ENCODE results near the gene EIF4G3. TPM values are rescaled to one million over a fixed set of nuclear protein-coding genes. Genes with fewer than 3 reads are reported as not detected.

EIF4G3 gene
- total and polyA plus RNA-seq, 9 of the 15 experiments (the other 6 are each of a cell fraction or from before 2014, with no cell fraction given): 6.7 to 40.5 (median 32.1) TPM

- in situ Hi-C loops (cut with MboI): no loop called here
- CTCF ChIA-PET (ENCODE audit: low intra/inter-chr PET ratio): no interaction called here
- intact Hi-C loops (cut with micrococcal nuclease): no loop called here
Observed at GRCh38 chr1:20873311-20873710, 303.4 kb downstream of the EIF4G3 start.

GRCh38 chr1:20871419-20871818 is 305.3 kb downstream of the EIF4G3 start:
- 77% methylated on average over 1 of the region's 1 CpG for WGBS (ENCODE audit: insufficient coverage, low coverage, missing lambda C conversion rate)

More at GRCh38 chr1:20873311-20873710, 303.4 kb downstream of the EIF4G3 start:
- Histone ChIP-seq H4K20me1 (replicated peaks; ENCODE audit: control insufficient read depth, insufficient read depth, low read length) (no peaks in the 10 kb centered on the region), H2AFZ (ENCODE audit: low read depth, low read length) (no peak overlapping the region), H3K4me1 (replicated peaks in 1 of 2; ENCODE audit: control insufficient read depth in 2 of 2, insufficient read depth in 2 of 2, low read length in 2 of 2) (no peaks in the 10 kb centered on the region), H3K27ac (ENCODE audit: extremely low read depth, low read depth, low read length) (no peak overlapping the region), H3K36me3 (ENCODE audit: control insufficient read depth, insufficient read depth, low read length) (0 out of 3 replicates have a peak, but pooled peaks cover 6% of the 10 kb centered on the region), H3K4me3 (no peak overlapping the region), H3K27me3 (ENCODE audit: control insufficient read depth in 2 of 2, insufficient read depth in 2 of 2, low read length in 2 of 2) (no peaks in the 10 kb centered on the region), H3K9me1 (ENCODE audit: control insufficient read depth, insufficient read depth, low read length) (no peaks in the 10 kb centered on the region), H3K4me2 (ENCODE audit: insufficient read depth, low read length) (no peak overlapping the region), H3K79me2 (ENCODE audit: control insufficient read depth, insufficient read depth, low read length) (no peaks in the 10 kb centered on the region), H3K9me3 (replicated peaks; ENCODE audit: control insufficient read depth, insufficient read depth, low read depth, low read length) (no peaks in the 10 kb centered on the region), H3K9ac (ENCODE audit: insufficient read depth in 1 of 2, low read depth in 2 of 2, low read length in 2 of 2) (no peak overlapping the region)
- no peak for ATAC-seq
- no TSS peak for BruUV-seq (replicated peaks)
- POLR2A ChIA-PET: no interaction called here
- no peak for FAIRE-seq
- DNase-seq (ENCODE audit: extremely low read depth in 1 of 4, low spot score in 3 of 4): no peak
- WGBS (ENCODE audit: insufficient coverage, low coverage, missing lambda C conversion rate): 54% methylated on average over 3 of the region's 3 CpGs
- TF ChIP-seq CEBPG (CRISPR knock-in tag; IDR thresholded peaks at IDR 0.05): no peak
- TF ChIP-seq CEBPG (tag; conservative IDR thresholded peaks at IDR 0.05 in 1 of 2, IDR thresholded peaks at IDR 0.05 in 1 of 2): peak; percentile 38 to 41; a peak in 2 of 4 replicates
- TF ChIP-seq CEBPB (tag; IDR thresholded peaks at IDR 0.05): 0 out of 2 replicates have a peak, but pooled peaks have one; percentile 10
- TF ChIP-seq ILK (tag; IDR thresholded peaks at IDR 0.05; ENCODE audit: borderline replicate concordance, low read depth): no peak

More at GRCh38 chr1:20871419-20871818, 305.3 kb downstream of the EIF4G3 start:
- CTCF ChIA-PET (ENCODE audit: low intra/inter-chr PET ratio): no interaction called here
- Histone ChIP-seq H3K9me3 (replicated peaks; ENCODE audit: control insufficient read depth, insufficient read depth, low read depth, low read length) (no peaks in the 10 kb centered on the region), H3K36me3 (ENCODE audit: control insufficient read depth, insufficient read depth, low read length) (0 out of 3 replicates have a peak, but pooled peaks cover 3% of the 10 kb centered on the region), H3K4me3 (no peak overlapping the region), H3K9me1 (ENCODE audit: control insufficient read depth, insufficient read depth, low read length) (no peaks in the 10 kb centered on the region), H4K20me1 (replicated peaks; ENCODE audit: control insufficient read depth, insufficient read depth, low read length) (no peaks in the 10 kb centered on the region), H3K27me3 (ENCODE audit: control insufficient read depth in 2 of 2, insufficient read depth in 2 of 2, low read length in 2 of 2) (no peaks in the 10 kb centered on the region), H2AFZ (ENCODE audit: low read depth, low read length) (no peak overlapping the region), H3K4me1 (replicated peaks in 1 of 2; ENCODE audit: control insufficient read depth in 2 of 2, insufficient read depth in 2 of 2, low read length in 2 of 2) (no peaks in the 10 kb centered on the region), H3K9ac (ENCODE audit: insufficient read depth in 1 of 2, low read depth in 2 of 2, low read length in 2 of 2) (no peak overlapping the region), H3K27ac (ENCODE audit: extremely low read depth, low read depth, low read length) (no peak overlapping the region), H3K79me2 (ENCODE audit: control insufficient read depth, insufficient read depth, low read length) (no peaks in the 10 kb centered on the region), H3K4me2 (ENCODE audit: insufficient read depth, low read length) (no peak overlapping the region)
- no peak for DNase-seq (ENCODE audit: extremely low read depth in 1 of 4, low spot score in 3 of 4)
- no TSS peak for BruUV-seq (replicated peaks)
- intact Hi-C loops (cut with micrococcal nuclease) (no loop called here), in situ Hi-C loops (cut with MboI) (no loop called here)
- ATAC-seq: no peak
- TF ChIP-seq, protein P1, sequence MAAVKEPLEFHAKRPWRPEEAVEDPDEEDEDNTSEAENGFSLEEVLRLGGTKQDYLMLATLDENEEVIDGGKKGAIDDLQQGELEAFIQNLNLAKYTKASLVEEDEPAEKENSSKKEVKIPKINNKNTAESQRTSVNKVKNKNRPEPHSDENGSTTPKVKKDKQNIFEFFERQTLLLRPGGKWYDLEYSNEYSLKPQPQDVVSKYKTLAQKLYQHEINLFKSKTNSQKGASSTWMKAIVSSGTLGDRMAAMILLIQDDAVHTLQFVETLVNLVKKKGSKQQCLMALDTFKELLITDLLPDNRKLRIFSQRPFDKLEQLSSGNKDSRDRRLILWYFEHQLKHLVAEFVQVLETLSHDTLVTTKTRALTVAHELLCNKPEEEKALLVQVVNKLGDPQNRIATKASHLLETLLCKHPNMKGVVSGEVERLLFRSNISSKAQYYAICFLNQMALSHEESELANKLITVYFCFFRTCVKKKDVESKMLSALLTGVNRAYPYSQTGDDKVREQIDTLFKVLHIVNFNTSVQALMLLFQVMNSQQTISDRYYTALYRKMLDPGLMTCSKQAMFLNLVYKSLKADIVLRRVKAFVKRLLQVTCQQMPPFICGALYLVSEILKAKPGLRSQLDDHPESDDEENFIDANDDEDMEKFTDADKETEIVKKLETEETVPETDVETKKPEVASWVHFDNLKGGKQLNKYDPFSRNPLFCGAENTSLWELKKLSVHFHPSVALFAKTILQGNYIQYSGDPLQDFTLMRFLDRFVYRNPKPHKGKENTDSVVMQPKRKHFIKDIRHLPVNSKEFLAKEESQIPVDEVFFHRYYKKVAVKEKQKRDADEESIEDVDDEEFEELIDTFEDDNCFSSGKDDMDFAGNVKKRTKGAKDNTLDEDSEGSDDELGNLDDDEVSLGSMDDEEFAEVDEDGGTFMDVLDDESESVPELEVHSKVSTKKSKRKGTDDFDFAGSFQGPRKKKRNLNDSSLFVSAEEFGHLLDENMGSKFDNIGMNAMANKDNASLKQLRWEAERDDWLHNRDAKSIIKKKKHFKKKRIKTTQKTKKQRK (IDR thresholded peaks at IDR 0.05; ENCODE audit: borderline replicate concordance, low read depth, low read length): no peak
- TF ChIP-seq RUNX1 (IDR thresholded peaks at IDR 0.05; ENCODE audit: low read depth) (no peak), SMC3 (conservative IDR thresholded peaks at IDR 0.05; ENCODE audit: insufficient read depth, low read depth, low read length) (no peak), ZNF785 (CRISPR knock-in tag; IDR thresholded peaks at IDR 0.05) (no peak), MEIS2 (IDR thresholded peaks at IDR 0.05; ENCODE audit: partially characterized antibody) (no peak), RBFOX2 (IDR thresholded peaks at IDR 0.05; ENCODE audit: low read depth, low read length) (no peak), ARNT (IDR thresholded peaks at IDR 0.05) (no peak), FOXK1 (CRISPR knock-in tag; IDR thresholded peaks at IDR 0.05; ENCODE audit: borderline replicate concordance) (no peak), HEY1 (CRISPR knock-in tag; IDR thresholded peaks at IDR 0.05; ENCODE audit: borderline replicate concordance) (no peak), TAF7 (tag; IDR thresholded peaks at IDR 0.05) (no peak)
- no peak for FAIRE-seq
- POLR2A ChIA-PET: interaction anchor here (0.7 to 1.6 kb wide), 3 partner anchors 9 to 34 kb away, joined by 3 to 4 read pairs (median 3); no protein-coding TSS in a partner anchor

Data from K562 (cell line).